Measurements from ENCODE around the gene MCUB. TPM values are rescaled to one million over a fixed set of nuclear protein-coding genes. Genes with fewer than 3 reads are reported as not detected.

Gene MCUB
- polyA plus RNA-seq, 1 donor from 2014 or later: 3.9 TPM

DNA sequence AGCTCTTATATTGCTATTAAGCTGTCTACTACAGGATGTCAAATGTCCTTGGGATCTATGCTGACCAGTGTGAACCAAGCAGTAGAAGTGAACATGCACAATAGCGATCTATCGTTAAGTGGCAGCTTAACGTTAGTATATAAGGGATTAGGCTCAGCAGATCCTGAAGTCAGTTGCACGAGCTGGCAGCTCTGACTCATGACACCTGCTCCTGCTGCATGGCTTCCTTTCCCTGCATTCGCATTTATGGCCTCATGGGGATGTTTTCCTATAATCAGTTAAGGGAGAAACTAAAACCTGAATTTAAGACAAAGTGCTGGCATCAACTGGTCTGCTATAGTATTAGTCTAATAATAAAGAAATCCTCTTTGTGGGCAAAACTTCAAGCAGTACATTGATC lies 12.7 kb upstream of the MCUB start:
- no peak overlapping the region for H3K4me3 ChIP-seq (ENCODE audit: low read length)
- no peak overlapping the region for H3K27ac ChIP-seq (ENCODE audit: low read length)
- TF ChIP-seq EZH2 (IDR thresholded peaks at IDR 0.05; ENCODE audit: borderline replicate concordance, insufficient read depth, low read length, poor library complexity, severe bottlenecking): no peak
- TF ChIP-seq MXI1 (conservative IDR thresholded peaks at IDR 0.05; ENCODE audit: poor library complexity, severe bottlenecking): no peak
- no peak for TF ChIP-seq POLR2AphosphoS5 (IDR thresholded peaks at IDR 0.05)
- TF ChIP-seq EP300 (conservative IDR thresholded peaks at IDR 0.05; ENCODE audit: poor library complexity, severe bottlenecking): no peak
- no peaks in the 10 kb centered on the region for H3K9me3 ChIP-seq (ENCODE audit: low read length)
- no peaks in the 10 kb centered on the region for H3K27me3 ChIP-seq (ENCODE audit: insufficient read depth, low read depth, low read length)
- H3K9ac ChIP-seq (ENCODE audit: low read length): no peak overlapping the region
- H2AFZ ChIP-seq (ENCODE audit: low read depth, low read length): no peak overlapping the region
- no peaks in the 10 kb centered on the region for H3K9me2 ChIP-seq (ENCODE audit: insufficient read depth, low read length)
- H3K4me2 ChIP-seq (ENCODE audit: low read length): no peak overlapping the region
- H3K36me3 ChIP-seq (ENCODE audit: insufficient read depth, low read length): no peaks in the 10 kb centered on the region
- H3K79me2 ChIP-seq (replicated peaks; ENCODE audit: insufficient read depth, low read length): no peaks in the 10 kb centered on the region
- no peaks in the 10 kb centered on the region for H4K20me1 ChIP-seq (ENCODE audit: insufficient read depth)
- no peaks in the 10 kb centered on the region for H3F3A ChIP-seq (ENCODE audit: insufficient read depth, low read length, poor library complexity, severe bottlenecking)

DNA sequence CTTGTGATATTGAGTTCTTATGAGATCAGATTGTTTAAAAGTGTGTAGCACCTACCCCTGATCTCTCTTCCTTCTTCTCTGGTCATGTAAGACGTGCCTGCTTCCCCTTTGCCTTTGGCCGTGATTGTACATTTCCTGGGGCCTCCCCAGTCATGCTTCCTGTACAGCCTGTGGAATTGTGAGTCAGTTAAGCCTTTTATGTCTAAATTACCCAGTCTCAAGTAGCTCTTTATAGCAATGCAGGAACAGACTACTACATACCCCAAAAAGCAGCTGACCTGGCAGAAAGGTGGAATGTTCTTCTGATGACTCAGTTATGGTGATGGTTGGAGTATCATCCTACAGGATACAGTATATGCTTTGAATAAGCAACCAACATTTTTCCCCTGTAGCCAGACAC lies 11.4 kb upstream of the MCUB start:
- Histone ChIP-seq H3K4me2 (ENCODE audit: low read length) (no peak overlapping the region), H2AFZ (ENCODE audit: low read depth, low read length) (no peak overlapping the region), H3K27ac (ENCODE audit: low read length) (no peak overlapping the region), H3K27me3 (ENCODE audit: insufficient read depth, low read depth, low read length) (no peaks in the 10 kb centered on the region), H3F3A (ENCODE audit: insufficient read depth, low read length, poor library complexity, severe bottlenecking) (no peaks in the 10 kb centered on the region), H3K9me3 (ENCODE audit: low read length) (no peaks in the 10 kb centered on the region), H4K20me1 (ENCODE audit: insufficient read depth) (no peaks in the 10 kb centered on the region), H3K79me2 (replicated peaks; ENCODE audit: insufficient read depth, low read length) (no peaks in the 10 kb centered on the region), H3K9me2 (ENCODE audit: insufficient read depth, low read length) (no peaks in the 10 kb centered on the region), H3K36me3 (ENCODE audit: insufficient read depth, low read length) (no peaks in the 10 kb centered on the region), H3K4me3 (ENCODE audit: low read length) (no peak overlapping the region), H3K9ac (ENCODE audit: low read length) (no peak overlapping the region)
- no peak for TF ChIP-seq EZH2 (IDR thresholded peaks at IDR 0.05; ENCODE audit: borderline replicate concordance, insufficient read depth, low read length, poor library complexity, severe bottlenecking)
- TF ChIP-seq, protein P1, sequence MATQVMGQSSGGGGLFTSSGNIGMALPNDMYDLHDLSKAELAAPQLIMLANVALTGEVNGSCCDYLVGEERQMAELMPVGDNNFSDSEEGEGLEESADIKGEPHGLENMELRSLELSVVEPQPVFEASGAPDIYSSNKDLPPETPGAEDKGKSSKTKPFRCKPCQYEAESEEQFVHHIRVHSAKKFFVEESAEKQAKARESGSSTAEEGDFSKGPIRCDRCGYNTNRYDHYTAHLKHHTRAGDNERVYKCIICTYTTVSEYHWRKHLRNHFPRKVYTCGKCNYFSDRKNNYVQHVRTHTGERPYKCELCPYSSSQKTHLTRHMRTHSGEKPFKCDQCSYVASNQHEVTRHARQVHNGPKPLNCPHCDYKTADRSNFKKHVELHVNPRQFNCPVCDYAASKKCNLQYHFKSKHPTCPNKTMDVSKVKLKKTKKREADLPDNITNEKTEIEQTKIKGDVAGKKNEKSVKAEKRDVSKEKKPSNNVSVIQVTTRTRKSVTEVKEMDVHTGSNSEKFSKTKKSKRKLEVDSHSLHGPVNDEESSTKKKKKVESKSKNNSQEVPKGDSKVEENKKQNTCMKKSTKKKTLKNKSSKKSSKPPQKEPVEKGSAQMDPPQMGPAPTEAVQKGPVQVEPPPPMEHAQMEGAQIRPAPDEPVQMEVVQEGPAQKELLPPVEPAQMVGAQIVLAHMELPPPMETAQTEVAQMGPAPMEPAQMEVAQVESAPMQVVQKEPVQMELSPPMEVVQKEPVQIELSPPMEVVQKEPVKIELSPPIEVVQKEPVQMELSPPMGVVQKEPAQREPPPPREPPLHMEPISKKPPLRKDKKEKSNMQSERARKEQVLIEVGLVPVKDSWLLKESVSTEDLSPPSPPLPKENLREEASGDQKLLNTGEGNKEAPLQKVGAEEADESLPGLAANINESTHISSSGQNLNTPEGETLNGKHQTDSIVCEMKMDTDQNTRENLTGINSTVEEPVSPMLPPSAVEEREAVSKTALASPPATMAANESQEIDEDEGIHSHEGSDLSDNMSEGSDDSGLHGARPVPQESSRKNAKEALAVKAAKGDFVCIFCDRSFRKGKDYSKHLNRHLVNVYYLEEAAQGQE (IDR thresholded peaks at IDR 0.05; ENCODE audit: borderline replicate concordance): no peak
- TF ChIP-seq POLR2AphosphoS5 (IDR thresholded peaks at IDR 0.05): no peak
- TF ChIP-seq CTCF (IDR thresholded peaks at IDR 0.05; ENCODE audit: poor library complexity, severe bottlenecking): no peak
- TF ChIP-seq RAD21 (conservative IDR thresholded peaks at IDR 0.05): no peak
- TF ChIP-seq TAF1 (IDR thresholded peaks at IDR 0.05; ENCODE audit: low read depth): no peak
- no peak for TF ChIP-seq EP300 (conservative IDR thresholded peaks at IDR 0.05; ENCODE audit: poor library complexity, severe bottlenecking)

- H3K9me2 ChIP-seq (ENCODE audit: insufficient read depth, low read length): no peaks in the 10 kb centered on the region
- no peaks in the 10 kb centered on the region for H3K27me3 ChIP-seq (ENCODE audit: insufficient read depth, low read depth, low read length)
- no peak overlapping the region for H3K4me3 ChIP-seq (ENCODE audit: low read length)
- H3K9me3 ChIP-seq (ENCODE audit: low read length): no peaks in the 10 kb centered on the region
- H3F3A ChIP-seq (ENCODE audit: insufficient read depth, low read length, poor library complexity, severe bottlenecking): no peaks in the 10 kb centered on the region
- H2AFZ ChIP-seq (ENCODE audit: low read depth, low read length): no peak overlapping the region
- H3K36me3 ChIP-seq (ENCODE audit: insufficient read depth, low read length): no peaks in the 10 kb centered on the region
- no peak overlapping the region for H3K9ac ChIP-seq (ENCODE audit: low read length)
- no peak for TF ChIP-seq EZH2 (IDR thresholded peaks at IDR 0.05; ENCODE audit: borderline replicate concordance, insufficient read depth, low read length, poor library complexity, severe bottlenecking)
- H3K27ac ChIP-seq (ENCODE audit: low read length): no peak overlapping the region
- H4K20me1 ChIP-seq (ENCODE audit: insufficient read depth): no peaks in the 10 kb centered on the region
- H3K79me2 ChIP-seq (replicated peaks; ENCODE audit: insufficient read depth, low read length): no peaks in the 10 kb centered on the region
- H3K4me2 ChIP-seq (ENCODE audit: low read length): no peak overlapping the region
These were observed 7.8 kb upstream of the MCUB start for GRCh38 chr4:109552237-109552636.

Measured in neural cell (in vitro differentiated cells).